A673 (cell line): Measurements from ENCODE around the gene LAMA4. TPM values are rescaled to one million over a fixed set of nuclear protein-coding genes. Genes with fewer than 3 reads are reported as not detected.

Source experiments
- BruUV-seq: library from RNA; stranded (reverse); fragments of 400-500 nt; replicated peaks from 2 replicates; lab custom pipeline; 2021; lab: Mats Ljungman, UMichigan
- CTCF ChIA-PET: fragments of 300-600 bp; sonication (Branson Sonifier 250); formaldehyde crosslinking; loops from one replicate; lab custom pipeline; 2022; ENCODE audit warnings: antibody characterized with exemption; lab: Charles Lee
- POLR2A ChIA-PET: fragments of 300-600 bp; sonication (Branson Sonifier 250); formaldehyde crosslinking; loops from one replicate; lab custom pipeline; 2022; ENCODE audit warnings: antibody characterized with exemption; ENCODE audit not compliant: low non-redundant PET; lab: Charles Lee
- DNase-seq: peaks from one replicate; pipeline ENCODE4 v3.0.0-alpha.2; 2015; ENCODE audit warnings: low spot score
- H3K27ac ChIP-seq: fragments of 200-600 bp; sonication (generic); 2 replicates; pipeline ENCODE4 v1.5.1; 2016; ENCODE audit warnings: mixed run types, low read depth, mild to moderate bottlenecking, mixed read lengths, antibody characterized with exemption, low read length; ENCODE audit not compliant: poor library complexity, severe bottlenecking
- H3K27me3 ChIP-seq: fragments of 200-600 bp; sonication (generic); replicated peaks from 2 replicates; pipeline ENCODE4 v1.6.1; 2017; ENCODE audit warnings: mixed run types, low read depth, mild to moderate bottlenecking, mixed read lengths, antibody characterized with exemption, low read length; ENCODE audit not compliant: insufficient read depth, poor library complexity
- H3K36me3 ChIP-seq: fragments of 200-600 bp; sonication (generic); 2 replicates; pipeline ENCODE4 v1.6.1; 2016; ENCODE audit warnings: mixed run types, mild to moderate bottlenecking, mixed read lengths, antibody characterized with exemption, low read length; ENCODE audit not compliant: insufficient read depth, poor library complexity, severe bottlenecking
- H3K4me1 ChIP-seq: fragments of 200-600 bp; sonication (generic); 2 replicates; pipeline ENCODE4 v1.6.1; 2017; ENCODE audit warnings: mixed run types, mild to moderate bottlenecking, mixed read lengths, antibody characterized with exemption, low read length; ENCODE audit not compliant: insufficient read depth, poor library complexity, severe bottlenecking
- H3K4me3 ChIP-seq: fragments of 200-600 bp; sonication (generic); 2 replicates; pipeline ENCODE4 v1.5.1; 2016; ENCODE audit warnings: low read depth, mixed run types, mild to moderate bottlenecking, mixed read lengths, low read length; ENCODE audit not compliant: poor library complexity, severe bottlenecking
- H3K9me3 ChIP-seq: fragments of 200-600 bp; sonication (generic); 2 replicates; pipeline ENCODE4 v1.6.1; 2016; ENCODE audit warnings: mixed run types, low read depth, mild to moderate bottlenecking, mixed read lengths, antibody characterized with exemption, low read length; ENCODE audit not compliant: poor library complexity, severe bottlenecking
- EZH2 ChIP-seq: fragments of 200-600 bp; sonication (generic); IDR thresholded peaks from 2 replicates; pipeline ENCODE4 v1.6.1; 2017; ENCODE audit warnings: borderline replicate concordance, low read depth, mild to moderate bottlenecking, mixed read lengths, antibody characterized with exemption, low read length; ENCODE audit not compliant: poor library complexity, severe bottlenecking
- intact Hi-C: fragments of 100-400 bp; cut with micrococcal nuclease; formaldehyde crosslinking; loops from one replicate; pipeline ENCODE4 v1.10.0; 2022; ENCODE audit not compliant: unreplicated experiment
- total RNA-seq: library from RNA; stranded (reverse); gene quantifications from 2 replicates; pipeline ENCODE4 v1.2.3, GENCODE V29; 2021
- TF ChIP-seq, protein P1 (sequence below): fragments of 300-800, 200-600 bp; sonication (generic); conservative IDR thresholded peaks from 2 replicates; pipeline ENCODE4 v1.5.1; 2017; ENCODE audit warnings: low read depth, mild to moderate bottlenecking, antibody characterized with exemption, low read length, moderate library complexity, mixed read lengths

LAMA4 gene
- total RNA-seq, 1 experiment from 2014 or later: 1.2 TPM

DNA sequence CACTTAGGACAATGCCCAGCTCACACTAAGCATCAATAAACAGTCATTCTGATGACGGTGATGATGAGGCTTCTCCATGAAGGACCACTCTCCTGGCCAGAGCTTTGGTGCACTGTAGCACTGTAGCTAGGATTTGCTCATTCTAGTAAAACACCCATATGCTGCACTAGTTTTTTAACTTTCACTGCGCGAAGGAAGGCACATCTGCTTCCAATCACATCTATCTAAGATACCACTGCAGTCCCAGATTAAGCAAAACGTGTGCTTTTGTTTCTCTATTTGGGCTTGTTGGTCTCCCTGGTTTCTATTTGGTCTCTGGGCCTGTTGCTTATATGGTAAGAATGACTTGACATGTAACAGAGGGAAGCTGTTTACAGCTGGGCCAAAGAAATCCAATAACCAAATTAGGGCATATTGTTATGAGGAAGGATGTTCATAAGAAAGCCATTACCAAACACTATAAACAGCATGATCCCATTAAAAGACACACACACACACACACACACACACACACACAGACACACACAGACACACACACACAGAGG, 104.6 kb downstream of the LAMA4 start:
- intact Hi-C loops: loop anchor here (10.0 kb wide), 1 partner anchor 275 kb away; the partner anchor contains the start of gene FYN
- Histone ChIP-seq H3K27me3 (no peaks in the 10 kb centered on the region), H3K4me3 (no peak overlapping the region), H3K4me1 (peaks cover 9% of the 10 kb centered on the region), H3K36me3 (no peaks in the 10 kb centered on the region), H3K9me3 (no peaks in the 10 kb centered on the region), H3K27ac (peak overlapping the region; percentile 68)
- POLR2A ChIA-PET: no interaction called here
- peak; percentile 47 for DNase-seq
- BruUV-seq: no TSS peak
- CTCF ChIA-PET: no interaction called here
- TF ChIP-seq, protein P1, sequence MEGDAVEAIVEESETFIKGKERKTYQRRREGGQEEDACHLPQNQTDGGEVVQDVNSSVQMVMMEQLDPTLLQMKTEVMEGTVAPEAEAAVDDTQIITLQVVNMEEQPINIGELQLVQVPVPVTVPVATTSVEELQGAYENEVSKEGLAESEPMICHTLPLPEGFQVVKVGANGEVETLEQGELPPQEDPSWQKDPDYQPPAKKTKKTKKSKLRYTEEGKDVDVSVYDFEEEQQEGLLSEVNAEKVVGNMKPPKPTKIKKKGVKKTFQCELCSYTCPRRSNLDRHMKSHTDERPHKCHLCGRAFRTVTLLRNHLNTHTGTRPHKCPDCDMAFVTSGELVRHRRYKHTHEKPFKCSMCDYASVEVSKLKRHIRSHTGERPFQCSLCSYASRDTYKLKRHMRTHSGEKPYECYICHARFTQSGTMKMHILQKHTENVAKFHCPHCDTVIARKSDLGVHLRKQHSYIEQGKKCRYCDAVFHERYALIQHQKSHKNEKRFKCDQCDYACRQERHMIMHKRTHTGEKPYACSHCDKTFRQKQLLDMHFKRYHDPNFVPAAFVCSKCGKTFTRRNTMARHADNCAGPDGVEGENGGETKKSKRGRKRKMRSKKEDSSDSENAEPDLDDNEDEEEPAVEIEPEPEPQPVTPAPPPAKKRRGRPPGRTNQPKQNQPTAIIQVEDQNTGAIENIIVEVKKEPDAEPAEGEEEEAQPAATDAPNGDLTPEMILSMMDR: no peak
- TF ChIP-seq EZH2: no peak

DNA sequence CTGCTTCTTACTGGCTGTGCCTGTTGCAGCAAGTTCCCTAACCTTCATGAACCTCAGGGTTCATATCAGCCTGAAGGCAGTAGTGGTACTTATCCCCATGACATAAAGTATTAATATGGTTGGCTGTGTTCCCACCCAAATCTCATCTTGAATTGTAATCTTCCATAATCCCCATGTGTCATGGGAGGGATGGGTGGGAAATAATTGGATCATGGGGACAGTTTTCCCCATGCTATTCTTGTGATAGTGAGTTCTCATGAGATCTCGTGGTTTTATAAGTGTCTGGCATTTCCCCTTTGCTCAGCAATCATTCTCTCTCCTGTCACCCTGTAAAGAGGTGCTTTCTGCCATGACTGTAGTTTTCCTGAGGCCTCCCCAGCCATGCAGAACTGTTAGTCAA, 105.1 kb downstream of the LAMA4 start:
- H3K4me1 ChIP-seq: peaks cover 14% of the 10 kb centered on the region
- no peaks in the 10 kb centered on the region for H3K36me3 ChIP-seq
- intact Hi-C loops: no loop called here
- BruUV-seq: no TSS peak
- peak; percentile 64 for DNase-seq
- ChIA-PET CTCF (no interaction called here), POLR2A (no interaction called here)
- H3K27me3 ChIP-seq: no peaks in the 10 kb centered on the region
- TF ChIP-seq EZH2: no peak
- TF ChIP-seq, protein P1: no peak
- H3K4me3 ChIP-seq: no peak overlapping the region
- H3K27ac ChIP-seq: peak overlapping the region; percentile 68
- no peaks in the 10 kb centered on the region for H3K9me3 ChIP-seq

DNA sequence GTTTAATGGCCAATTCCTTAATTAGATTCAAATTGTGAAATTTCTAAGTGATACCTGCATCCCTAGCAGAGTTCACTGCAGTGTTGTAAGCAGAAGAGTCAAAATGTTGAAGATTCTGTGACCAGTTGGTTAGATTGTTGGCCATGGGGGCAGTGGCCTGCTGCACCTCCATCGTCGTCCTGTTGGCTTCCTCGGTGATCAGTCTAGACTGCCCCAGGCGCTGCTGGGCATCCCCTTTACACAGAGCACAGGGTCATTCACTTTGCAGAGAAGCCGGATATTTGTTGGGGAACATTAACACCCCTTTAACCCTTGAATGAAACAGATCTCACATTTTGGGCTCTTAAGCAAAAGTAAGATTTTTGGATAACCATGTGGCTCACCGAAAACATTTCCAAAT, 106.3 kb downstream of the LAMA4 start:
- H3K4me3 ChIP-seq: no peak overlapping the region
- no peaks in the 10 kb centered on the region for H3K36me3 ChIP-seq
- no TSS peak for BruUV-seq
- no peak for TF ChIP-seq EZH2
- TF ChIP-seq, protein P1: no peak
- peaks cover 21% of the 10 kb centered on the region for H3K4me1 ChIP-seq
- H3K9me3 ChIP-seq: no peaks in the 10 kb centered on the region
- no peak for DNase-seq
- H3K27ac ChIP-seq: no peak overlapping the region
- POLR2A ChIA-PET: no interaction called here
- intact Hi-C loops: no loop called here
- CTCF ChIA-PET: no interaction called here
- no peaks in the 10 kb centered on the region for H3K27me3 ChIP-seq
